GM23338 (cell line): ENCODE data around the gene SH2D6. TPM values are rescaled to one million over a fixed set of nuclear protein-coding genes. Genes with fewer than 3 reads are reported as not detected.
"Not testable (repeated sequence)": the region's sequence is repeated elsewhere in the genome, so short reads cannot be mapped to it uniquely, and the experiment has no call there.

Source experiments
- ATAC-seq: fragments of 200-7000 bp; cut with Tn5 transposase; 3 replicates; pipeline ENCODE4 v1.9.1; 2020
- DNase-seq: peaks from one replicate; pipeline ENCODE4 v3.0.0-alpha.2; 2015; ENCODE audit warnings: low spot score
- H2AFZ ChIP-seq: fragments of 200-600 bp; sonication (generic); 2 replicates; pipeline ENCODE4 v1.8.0; 2016; ENCODE audit warnings: antibody characterized with exemption, mild to moderate bottlenecking, moderate library complexity
- H3F3A ChIP-seq: fragments of 200-600 bp; sonication (generic); replicated peaks from 2 replicates; pipeline ENCODE4 v1.8.0; 2017; ENCODE audit warnings: antibody characterized with exemption, mixed run types, low read depth
- H3K27ac ChIP-seq: fragments of 200-600 bp; sonication (generic); 2 replicates; pipeline ENCODE4 v1.6.1; 2016; ENCODE audit warnings: low read depth
- H3K27me3 ChIP-seq: fragments of 200-600 bp; sonication (generic); 2 replicates; pipeline ENCODE4 v1.8.0; 2016; ENCODE audit warnings: mild to moderate bottlenecking, mixed run types, moderate library complexity; ENCODE audit not compliant: insufficient read depth
- H3K36me3 ChIP-seq: fragments of 200-600 bp; sonication (generic); 2 replicates; pipeline ENCODE4 v1.8.0; 2016; ENCODE audit warnings: mild to moderate bottlenecking; ENCODE audit not compliant: insufficient read depth
- H3K4me1 ChIP-seq: fragments of 200-600 bp; sonication (generic); 2 replicates; pipeline ENCODE4 v1.8.0; 2016; ENCODE audit warnings: mild to moderate bottlenecking, moderate library complexity; ENCODE audit not compliant: insufficient read depth
- H3K4me2 ChIP-seq: fragments of 200-600 bp; sonication (generic); 2 replicates; pipeline ENCODE4 v1.7.1; 2017; ENCODE audit warnings: mixed run types
- H3K4me3 ChIP-seq: fragments of 200-600 bp; sonication (generic); 2 replicates; pipeline ENCODE4 v1.6.1; 2016; ENCODE audit warnings: mixed run types
- H3K79me2 ChIP-seq: fragments of 200-600 bp; sonication (generic); replicated peaks from 2 replicates; pipeline ENCODE4 v1.8.0; 2017; ENCODE audit warnings: mild to moderate bottlenecking; ENCODE audit not compliant: insufficient read depth
- H3K9me2 ChIP-seq: fragments of 200-600 bp; sonication (generic); 2 replicates; pipeline ENCODE4 v1.8.0; 2017; ENCODE audit not compliant: insufficient read depth
- H4K20me1 ChIP-seq: fragments of 200-600 bp; sonication (generic); replicated peaks from 2 replicates; pipeline ENCODE4 v1.8.0; 2017; ENCODE audit warnings: mild to moderate bottlenecking; ENCODE audit not compliant: insufficient read depth
- H3K27ac Mint-ChIP-seq: 2 replicates; pipeline ENCODE4 v1.8.0; 2020; ENCODE audit warnings: inconsistent platforms, mild to moderate bottlenecking, moderate library complexity, mixed read lengths
- H3K27me3 Mint-ChIP-seq: 3 replicates; pipeline ENCODE4 v1.8.0; 2022; ENCODE audit warnings: low read depth, mild to moderate bottlenecking, moderate library complexity, mixed read lengths, inconsistent platforms; ENCODE audit not compliant: insufficient read depth, poor library complexity
- H3K36me3 Mint-ChIP-seq: 3 replicates; pipeline ENCODE4 v1.8.0; 2021; ENCODE audit warnings: low read depth, mild to moderate bottlenecking, inconsistent platforms, moderate library complexity, mixed read lengths
- H3K4me1 Mint-ChIP-seq: 3 replicates; pipeline ENCODE4 v1.8.0; 2020; ENCODE audit warnings: mild to moderate bottlenecking, inconsistent platforms, mixed read lengths
- H3K4me3 Mint-ChIP-seq: 3 replicates; pipeline ENCODE4 v1.8.0; 2021; ENCODE audit warnings: moderate library complexity, mild to moderate bottlenecking, inconsistent platforms, mixed read lengths
- H3K9me3 Mint-ChIP-seq: 3 replicates; pipeline ENCODE4 v1.8.0; 2020; ENCODE audit warnings: moderate library complexity, mild to moderate bottlenecking, inconsistent platforms, mixed read lengths
- STAT1 ChIP-seq: IDR thresholded peaks from one replicate; pipeline ENCODE4 v1.6.1; 2016; ENCODE audit warnings: antibody characterized with exemption; ENCODE audit not compliant: unreplicated experiment
- polyA plus RNA-seq: library from polyadenylated mRNA; unstranded; fragments of >200 nt; fragmentation: Nextera tagmentation; extraction: Ambion mirVana; gene quantifications from 2 replicates; pipeline ENCODE4 v1.2.1, GENCODE V29; 2016
- total RNA-seq: library from RNA; depleted of rRNA; stranded (reverse); fragments of >200 nt; shearing (Covaris generic); gene quantifications from 2 replicates; pipeline ENCODE4 v1.2.3, GENCODE V29; 2014
- TF ChIP-seq, protein P1 (sequence below): fragments of 250-450 bp; sonication (Bioruptor Pico); IDR thresholded peaks from 2 replicates; pipeline ENCODE4 v1.5.0; 2020; ENCODE audit warnings: mild to moderate bottlenecking, moderate library complexity

The SH2D6 gene
- total and polyA plus RNA-seq, 2 experiments from 2014 or later: 0.37 TPM; not detected in 1

DNA sequence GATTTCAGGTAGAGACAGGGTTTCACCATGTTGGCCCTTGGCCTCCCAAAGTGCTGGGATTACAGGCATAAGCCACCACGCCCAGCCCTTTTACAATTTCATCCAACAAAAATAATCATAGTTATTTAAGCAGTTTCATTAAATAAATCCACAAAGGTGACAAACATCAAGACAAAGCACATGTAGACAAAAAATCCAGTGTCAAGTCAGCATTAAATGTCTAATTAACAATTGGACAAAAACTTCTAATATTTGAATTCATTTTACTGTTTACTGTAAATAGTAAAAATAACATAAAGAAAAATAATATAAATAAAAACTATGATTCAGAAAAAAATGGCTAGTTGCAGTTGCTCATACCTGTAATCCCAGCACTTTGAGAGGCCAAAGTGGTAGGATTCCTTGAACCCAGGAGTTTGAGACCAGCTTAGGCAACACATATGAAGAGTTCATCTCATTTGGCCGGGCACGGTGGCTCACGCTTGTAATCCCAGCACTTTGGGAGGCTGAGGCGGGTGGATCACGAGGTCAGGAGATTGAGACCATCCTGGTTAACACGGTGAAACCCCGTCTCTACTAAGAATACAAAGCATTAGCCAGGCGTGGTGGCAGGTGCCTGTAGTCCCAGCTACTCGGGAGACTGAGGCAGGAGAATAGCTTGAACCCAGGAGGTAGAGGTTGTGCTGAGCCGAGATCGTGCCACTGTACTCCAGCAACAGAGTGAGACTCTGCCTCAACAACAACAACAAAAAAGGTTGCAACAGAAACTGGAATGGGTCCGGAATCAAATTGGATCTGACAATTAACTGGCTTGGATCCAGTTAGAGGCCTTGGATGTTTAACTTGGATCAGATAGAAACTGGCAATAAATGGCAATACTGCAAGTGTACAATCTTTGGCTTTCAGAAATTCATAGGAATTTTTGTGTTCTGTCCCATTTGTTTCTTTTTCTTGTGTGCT, 63.6 kb downstream of the SH2D6 start:
- H3K27ac Mint-ChIP-seq: no peak overlapping the region
- no peaks in the 10 kb centered on the region for H4K20me1 ChIP-seq
- no peak overlapping the region for H3K4me2 ChIP-seq
- no peaks in the 10 kb centered on the region for H3K36me3 ChIP-seq
- H3K4me1 Mint-ChIP-seq: peaks cover 3% of the 10 kb centered on the region; the same call in 2 of the 3 replicates
- H3K4me1 ChIP-seq: no peaks in the 10 kb centered on the region
- no peak for TF ChIP-seq STAT1
- TF ChIP-seq, protein P1, sequence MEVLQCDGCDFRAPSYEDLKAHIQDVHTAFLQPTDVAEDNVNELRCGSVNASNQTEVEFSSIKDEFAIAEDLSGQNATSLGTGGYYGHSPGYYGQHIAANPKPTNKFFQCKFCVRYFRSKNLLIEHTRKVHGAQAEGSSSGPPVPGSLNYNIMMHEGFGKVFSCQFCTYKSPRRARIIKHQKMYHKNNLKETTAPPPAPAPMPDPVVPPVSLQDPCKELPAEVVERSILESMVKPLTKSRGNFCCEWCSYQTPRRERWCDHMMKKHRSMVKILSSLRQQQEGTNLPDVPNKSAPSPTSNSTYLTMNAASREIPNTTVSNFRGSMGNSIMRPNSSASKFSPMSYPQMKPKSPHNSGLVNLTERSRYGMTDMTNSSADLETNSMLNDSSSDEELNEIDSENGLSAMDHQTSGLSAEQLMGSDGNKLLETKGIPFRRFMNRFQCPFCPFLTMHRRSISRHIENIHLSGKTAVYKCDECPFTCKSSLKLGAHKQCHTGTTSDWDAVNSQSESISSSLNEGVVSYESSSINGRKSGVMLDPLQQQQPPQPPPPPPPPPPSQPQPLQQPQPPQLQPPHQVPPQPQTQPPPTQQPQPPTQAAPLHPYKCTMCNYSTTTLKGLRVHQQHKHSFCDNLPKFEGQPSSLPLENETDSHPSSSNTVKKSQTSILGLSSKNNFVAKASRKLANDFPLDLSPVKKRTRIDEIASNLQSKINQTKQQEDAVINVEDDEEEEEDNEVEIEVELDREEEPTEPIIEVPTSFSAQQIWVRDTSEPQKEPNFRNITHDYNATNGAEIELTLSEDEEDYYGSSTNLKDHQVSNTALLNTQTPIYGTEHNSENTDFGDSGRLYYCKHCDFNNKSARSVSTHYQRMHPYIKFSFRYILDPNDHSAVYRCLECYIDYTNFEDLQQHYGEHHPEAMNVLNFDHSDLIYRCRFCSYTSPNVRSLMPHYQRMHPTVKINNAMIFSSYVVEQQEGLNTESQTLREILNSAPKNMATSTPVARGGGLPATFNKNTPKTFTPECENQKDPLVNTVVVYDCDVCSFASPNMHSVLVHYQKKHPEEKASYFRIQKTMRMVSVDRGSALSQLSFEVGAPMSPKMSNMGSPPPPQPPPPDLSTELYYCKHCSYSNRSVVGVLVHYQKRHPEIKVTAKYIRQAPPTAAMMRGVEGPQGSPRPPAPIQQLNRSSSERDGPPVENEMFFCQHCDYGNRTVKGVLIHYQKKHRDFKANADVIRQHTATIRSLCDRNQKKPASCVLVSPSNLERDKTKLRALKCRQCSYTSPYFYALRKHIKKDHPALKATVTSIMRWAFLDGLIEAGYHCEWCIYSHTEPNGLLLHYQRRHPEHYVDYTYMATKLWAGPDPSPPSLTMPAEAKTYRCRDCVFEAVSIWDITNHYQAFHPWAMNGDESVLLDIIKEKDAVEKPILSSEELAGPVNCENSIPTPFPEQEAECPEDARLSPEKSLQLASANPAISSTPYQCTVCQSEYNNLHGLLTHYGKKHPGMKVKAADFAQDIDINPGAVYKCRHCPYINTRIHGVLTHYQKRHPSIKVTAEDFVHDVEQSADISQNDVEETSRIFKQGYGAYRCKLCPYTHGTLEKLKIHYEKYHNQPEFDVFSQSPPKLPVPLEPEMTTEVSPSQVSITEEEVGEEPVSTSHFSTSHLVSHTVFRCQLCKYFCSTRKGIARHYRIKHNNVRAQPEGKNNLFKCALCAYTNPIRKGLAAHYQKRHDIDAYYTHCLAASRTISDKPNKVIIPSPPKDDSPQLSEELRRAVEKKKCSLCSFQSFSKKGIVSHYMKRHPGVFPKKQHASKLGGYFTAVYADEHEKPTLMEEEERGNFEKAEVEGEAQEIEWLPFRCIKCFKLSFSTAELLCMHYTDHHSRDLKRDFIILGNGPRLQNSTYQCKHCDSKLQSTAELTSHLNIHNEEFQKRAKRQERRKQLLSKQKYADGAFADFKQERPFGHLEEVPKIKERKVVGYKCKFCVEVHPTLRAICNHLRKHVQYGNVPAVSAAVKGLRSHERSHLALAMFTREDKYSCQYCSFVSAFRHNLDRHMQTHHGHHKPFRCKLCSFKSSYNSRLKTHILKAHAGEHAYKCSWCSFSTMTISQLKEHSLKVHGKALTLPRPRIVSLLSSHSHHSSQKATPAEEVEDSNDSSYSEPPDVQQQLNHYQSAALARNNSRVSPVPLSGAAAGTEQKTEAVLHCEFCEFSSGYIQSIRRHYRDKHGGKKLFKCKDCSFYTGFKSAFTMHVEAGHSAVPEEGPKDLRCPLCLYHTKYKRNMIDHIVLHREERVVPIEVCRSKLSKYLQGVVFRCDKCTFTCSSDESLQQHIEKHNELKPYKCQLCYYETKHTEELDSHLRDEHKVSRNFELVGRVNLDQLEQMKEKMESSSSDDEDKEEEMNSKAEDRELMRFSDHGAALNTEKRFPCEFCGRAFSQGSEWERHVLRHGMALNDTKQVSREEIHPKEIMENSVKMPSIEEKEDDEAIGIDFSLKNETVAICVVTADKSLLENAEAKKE (CRISPR knock-in tag): no peak
- H3K9me2 ChIP-seq: no peaks in the 10 kb centered on the region
- peaks cover 13% of the 10 kb centered on the region for H3K9me3 Mint-ChIP-seq
- H3F3A ChIP-seq: no peaks in the 10 kb centered on the region
- no peaks in the 10 kb centered on the region for H3K79me2 ChIP-seq
- ATAC-seq (no peak), DNase-seq (no peak)
- H2AFZ ChIP-seq: no peak overlapping the region
- H3K27ac ChIP-seq: no peak overlapping the region
- no peak overlapping the region for H3K4me3 Mint-ChIP-seq
- peaks cover 4% of the 10 kb centered on the region for H3K27me3 Mint-ChIP-seq
- no peaks in the 10 kb centered on the region for H3K27me3 ChIP-seq
- H3K36me3 Mint-ChIP-seq: peaks cover 9% of the 10 kb centered on the region
- no peak overlapping the region for H3K4me3 ChIP-seq

DNA sequence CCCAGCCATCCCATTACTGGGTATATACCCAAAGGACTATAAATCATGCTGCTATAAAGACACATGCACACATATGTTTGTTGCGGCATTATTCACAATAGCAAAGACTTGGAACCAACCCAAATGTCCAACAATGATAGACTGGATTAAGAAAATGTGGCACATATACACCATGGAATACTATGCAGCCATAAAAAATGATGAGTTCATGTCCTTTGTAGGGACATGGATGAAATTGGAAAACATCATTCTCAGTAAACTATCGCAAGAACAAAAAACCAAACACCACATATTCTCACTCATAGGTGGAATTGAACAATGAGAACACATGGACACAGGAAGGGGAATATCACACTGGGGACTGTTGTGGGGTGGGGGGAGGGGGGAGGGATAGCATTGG, 66.1 kb downstream of the SH2D6 start:
- H3K27me3 Mint-ChIP-seq, H2AFZ ChIP-seq, H3K27me3 ChIP-seq, H3K36me3 ChIP-seq, H3K4me3 ChIP-seq, H3K9me2 ChIP-seq, H3K4me1 ChIP-seq, H3K4me1 Mint-ChIP-seq, H3K4me2 ChIP-seq, H3F3A ChIP-seq, ATAC-seq, H3K4me3 Mint-ChIP-seq, H3K27ac ChIP-seq, H4K20me1 ChIP-seq, H3K79me2 ChIP-seq, H3K36me3 Mint-ChIP-seq, DNase-seq, H3K27ac Mint-ChIP-seq: not testable (repeated sequence)
- H3K9me3 Mint-ChIP-seq: peaks cover 22% of the 10 kb centered on the region
